ENCODE data around the gene HIVEP1. TPM values are rescaled to one million over a fixed set of nuclear protein-coding genes. Genes with fewer than 3 reads are reported as not detected.

The HIVEP1 gene
- total RNA-seq, 1 donor = 20.3 TPM

GRCh38 chr6:12115492-12115891 lies 103.4 kb downstream of the HIVEP1 start:
- no peak for DNase-seq (ENCODE audit: low read depth)
- TF ChIP-seq, protein P1, sequence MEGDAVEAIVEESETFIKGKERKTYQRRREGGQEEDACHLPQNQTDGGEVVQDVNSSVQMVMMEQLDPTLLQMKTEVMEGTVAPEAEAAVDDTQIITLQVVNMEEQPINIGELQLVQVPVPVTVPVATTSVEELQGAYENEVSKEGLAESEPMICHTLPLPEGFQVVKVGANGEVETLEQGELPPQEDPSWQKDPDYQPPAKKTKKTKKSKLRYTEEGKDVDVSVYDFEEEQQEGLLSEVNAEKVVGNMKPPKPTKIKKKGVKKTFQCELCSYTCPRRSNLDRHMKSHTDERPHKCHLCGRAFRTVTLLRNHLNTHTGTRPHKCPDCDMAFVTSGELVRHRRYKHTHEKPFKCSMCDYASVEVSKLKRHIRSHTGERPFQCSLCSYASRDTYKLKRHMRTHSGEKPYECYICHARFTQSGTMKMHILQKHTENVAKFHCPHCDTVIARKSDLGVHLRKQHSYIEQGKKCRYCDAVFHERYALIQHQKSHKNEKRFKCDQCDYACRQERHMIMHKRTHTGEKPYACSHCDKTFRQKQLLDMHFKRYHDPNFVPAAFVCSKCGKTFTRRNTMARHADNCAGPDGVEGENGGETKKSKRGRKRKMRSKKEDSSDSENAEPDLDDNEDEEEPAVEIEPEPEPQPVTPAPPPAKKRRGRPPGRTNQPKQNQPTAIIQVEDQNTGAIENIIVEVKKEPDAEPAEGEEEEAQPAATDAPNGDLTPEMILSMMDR (IDR thresholded peaks at IDR 0.05; ENCODE audit: insufficient read depth, low read depth, low read length) = no peak
- H3K4me3 ChIP-seq (ENCODE audit: low read depth, low read length) = no peak overlapping the region

DNA sequence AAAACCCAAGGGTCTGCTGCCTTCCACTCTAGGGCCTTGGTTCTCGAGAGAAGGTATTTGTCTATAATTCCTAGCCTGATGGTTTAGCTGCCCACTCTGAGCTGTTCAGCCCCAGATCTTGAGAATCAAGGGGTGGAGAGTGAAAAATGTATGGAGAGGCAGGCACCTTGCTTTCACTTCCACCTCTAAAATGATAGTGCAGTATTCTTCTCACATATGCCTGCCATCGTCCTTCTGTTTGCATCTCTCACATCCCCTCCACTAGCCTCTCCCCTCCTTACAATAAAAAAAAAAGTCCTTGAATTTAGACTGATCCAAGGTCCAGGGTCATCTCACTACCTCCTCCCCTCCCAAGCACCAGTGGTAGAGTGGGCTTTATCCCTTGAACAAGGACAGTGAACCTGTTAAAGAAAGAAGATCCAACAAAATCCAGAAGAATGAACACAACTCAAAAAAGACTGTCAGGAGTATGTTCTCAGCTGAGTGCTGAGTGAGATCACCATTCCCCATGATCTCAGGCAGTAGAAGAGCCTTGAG lies 104.2 kb downstream of the HIVEP1 start:
- H3K4me3 ChIP-seq (ENCODE audit: low read depth, low read length) = no peak overlapping the region
- DNase-seq (ENCODE audit: low read depth) = no peak
- TF ChIP-seq, protein P1 (IDR thresholded peaks at IDR 0.05; ENCODE audit: insufficient read depth, low read depth, low read length) = no peak

- TF ChIP-seq, protein P1 (IDR thresholded peaks at IDR 0.05; ENCODE audit: insufficient read depth, low read depth, low read length) = no peak
- DNase-seq (ENCODE audit: low read depth) = no peak
- H3K4me3 ChIP-seq (ENCODE audit: low read depth, low read length) = no peak overlapping the region
Observed at GRCh38 chr6:12116978-12117377, 104.9 kb downstream of the HIVEP1 start.

GRCh38 chr6:12118607-12119006 lies 106.5 kb downstream of the HIVEP1 start:
- TF ChIP-seq, protein P1 (IDR thresholded peaks at IDR 0.05; ENCODE audit: insufficient read depth, low read depth, low read length) = no peak
- no peak overlapping the region for H3K4me3 ChIP-seq (ENCODE audit: low read depth, low read length)
- no peak for DNase-seq (ENCODE audit: low read depth)

- DNase-seq (ENCODE audit: low read depth) = no peak
- TF ChIP-seq, protein P1 (IDR thresholded peaks at IDR 0.05; ENCODE audit: insufficient read depth, low read depth, low read length) = no peak
- H3K4me3 ChIP-seq (ENCODE audit: low read depth, low read length) = no peak overlapping the region
Observed at GRCh38 chr6:12119085-12119588, 107.0 kb downstream of the HIVEP1 start.

- DNase-seq (ENCODE audit: low read depth) = no peak
- TF ChIP-seq, protein P1 (IDR thresholded peaks at IDR 0.05; ENCODE audit: insufficient read depth, low read depth, low read length) = no peak
- no peak overlapping the region for H3K4me3 ChIP-seq (ENCODE audit: low read depth, low read length)
Observed at GRCh38 chr6:12125396-12125795, 113.3 kb downstream of the HIVEP1 start.

- TF ChIP-seq, protein P1 (IDR thresholded peaks at IDR 0.05; ENCODE audit: insufficient read depth, low read depth, low read length) = no peak
- H3K4me3 ChIP-seq (ENCODE audit: low read depth, low read length) = no peak overlapping the region
- DNase-seq (ENCODE audit: low read depth) = no peak
Observed at GRCh38 chr6:12126051-12126450, 113.9 kb downstream of the HIVEP1 start.
